Glutamatergic neuron (in vitro differentiated cells): ENCODE results near the gene FFAR3. TPM values are rescaled to one million over a fixed set of nuclear protein-coding genes. Genes with fewer than 3 reads are reported as not detected.
A peak's percentile ranks its signal among the peaks of the same experiment; 100 is the strongest.

ENCODE experiments used
- DNase-seq: peaks from one replicate; pipeline ENCODE4 v3.0.0; 2022
- H3K27ac Mint-ChIP-seq: one replicate; pipeline ENCODE4 v1.8.0; 2020; ENCODE audit warnings: mild to moderate bottlenecking, mixed read lengths, inconsistent platforms; ENCODE audit not compliant: unreplicated experiment
- H3K27me3 Mint-ChIP-seq: one replicate; pipeline ENCODE4 v1.8.0; 2020; ENCODE audit warnings: mild to moderate bottlenecking, moderate library complexity, mixed read lengths, inconsistent platforms; ENCODE audit not compliant: unreplicated experiment
- H3K36me3 Mint-ChIP-seq: one replicate; pipeline ENCODE4 v1.8.0; 2020; ENCODE audit warnings: mild to moderate bottlenecking, mixed read lengths, inconsistent platforms; ENCODE audit not compliant: unreplicated experiment
- H3K4me1 Mint-ChIP-seq: one replicate; pipeline ENCODE4 v1.8.0; 2020; ENCODE audit warnings: mild to moderate bottlenecking, low read depth, mixed read lengths, inconsistent platforms; ENCODE audit not compliant: unreplicated experiment
- H3K4me3 Mint-ChIP-seq: one replicate; pipeline ENCODE4 v1.8.0; 2020; ENCODE audit warnings: mild to moderate bottlenecking, mixed read lengths, inconsistent platforms; ENCODE audit not compliant: unreplicated experiment
- H3K9me3 Mint-ChIP-seq: one replicate; pipeline ENCODE4 v1.8.0; 2020; ENCODE audit warnings: mild to moderate bottlenecking, moderate library complexity, mixed read lengths, inconsistent platforms; ENCODE audit not compliant: unreplicated experiment
- CTCF ChIP-seq: fragments of 200-600 bp; sonication (generic); IDR thresholded peaks from one replicate; pipeline ENCODE4 v1.5.0; 2021; ENCODE audit not compliant: partially characterized antibody, unreplicated experiment
- total RNA-seq: library from RNA; stranded (reverse); fragmentation: NEBNext Ultra II Directional; extraction: Animal tissue kit (Norgen Biotek cat#: 25700); gene quantifications from one replicate; pipeline ENCODE4 v1.2.1, GENCODE V29; 2021; ENCODE audit not compliant: unreplicated experiment

FFAR3 gene
- total RNA-seq, 1 donor from 2014 or later = not detected

GRCh38 chr19:35315883-35316282, 42.4 kb upstream of the FFAR3 start:
- Mint-ChIP-seq H3K27me3 (peaks cover 5% of the 10 kb centered on the region), H3K4me3 (no peak overlapping the region), H3K36me3 (no peaks in the 10 kb centered on the region), H3K4me1 (no peaks in the 10 kb centered on the region), H3K27ac (no peak overlapping the region), H3K9me3 (peaks cover 2% of the 10 kb centered on the region)
- no peak for DNase-seq
- TF ChIP-seq CTCF = no peak

- Mint-ChIP-seq H3K36me3 (no peaks in the 10 kb centered on the region), H3K4me3 (no peak overlapping the region), H3K4me1 (no peaks in the 10 kb centered on the region), H3K9me3 (peaks cover 2% of the 10 kb centered on the region), H3K27ac (no peak overlapping the region), H3K27me3 (peaks cover 5% of the 10 kb centered on the region)
- TF ChIP-seq CTCF = no peak
- DNase-seq = no peak
These were observed 41.7 kb upstream of the FFAR3 start for GRCh38 chr19:35316560-35316959.

- Mint-ChIP-seq H3K27me3 (peaks cover 8% of the 10 kb centered on the region), H3K9me3 (peaks cover 2% of the 10 kb centered on the region), H3K27ac (peak overlapping the region; percentile 23), H3K4me1 (no peaks in the 10 kb centered on the region), H3K36me3 (no peaks in the 10 kb centered on the region), H3K4me3 (no peak overlapping the region)
- TF ChIP-seq CTCF = no peak
- no peak for DNase-seq
These were observed 40.7 kb upstream of the FFAR3 start for GRCh38 chr19:35317464-35318043.

- Mint-ChIP-seq H3K4me1 (no peaks in the 10 kb centered on the region), H3K27ac (no peak overlapping the region), H3K27me3 (peaks cover 8% of the 10 kb centered on the region), H3K9me3 (peaks cover 2% of the 10 kb centered on the region), H3K36me3 (no peaks in the 10 kb centered on the region), H3K4me3 (no peak overlapping the region)
- no peak for DNase-seq
- no peak for TF ChIP-seq CTCF
These were observed 39.4 kb upstream of the FFAR3 start for GRCh38 chr19:35318679-35319448.

- Mint-ChIP-seq H3K9me3 (no peaks in the 10 kb centered on the region), H3K4me3 (no peak overlapping the region), H3K27me3 (peaks cover 3% of the 10 kb centered on the region), H3K27ac (no peak overlapping the region), H3K36me3 (no peaks in the 10 kb centered on the region), H3K4me1 (no peaks in the 10 kb centered on the region)
- DNase-seq = no peak
- no peak for TF ChIP-seq CTCF
These were observed 38.1 kb upstream of the FFAR3 start for GRCh38 chr19:35320065-35320713.
